WTC11 (cell line): ENCODE measurements around the gene MTREX.

Experiments
- CBFB ChIP-seq: sonication (generic); formaldehyde crosslinking; IDR thresholded peaks from 2 replicates; pipeline ENCODE4 v1.8.1; 2022; ENCODE audit warnings: mild to moderate bottlenecking, low read depth, missing genetic modification reagents
- ESRRA ChIP-seq: sonication (generic); formaldehyde crosslinking; IDR thresholded peaks from 2 replicates; pipeline ENCODE4 v1.8.1; 2022; ENCODE audit warnings: mild to moderate bottlenecking, missing genetic modification reagents, borderline replicate concordance
- IRF2 ChIP-seq: sonication (generic); formaldehyde crosslinking; IDR thresholded peaks from 2 replicates; pipeline ENCODE4 v1.8.0; 2022; ENCODE audit warnings: low read depth, missing genetic modification reagents, borderline replicate concordance
- JUN ChIP-seq: sonication (generic); formaldehyde crosslinking; IDR thresholded peaks from 2 replicates; pipeline ENCODE4 v1.8.0; 2023; ENCODE audit warnings: mild to moderate bottlenecking, missing genetic modification reagents
- MYBL2 ChIP-seq: sonication (generic); formaldehyde crosslinking; IDR thresholded peaks from 2 replicates; pipeline ENCODE4 v1.8.1; 2023; ENCODE audit warnings: mild to moderate bottlenecking, moderate library complexity, missing genetic modification reagents
- NFE2L1 ChIP-seq: sonication (generic); formaldehyde crosslinking; IDR thresholded peaks from 2 replicates; pipeline ENCODE4 v1.8.1; 2023; ENCODE audit warnings: missing genetic modification reagents
- NFYB ChIP-seq: sonication (generic); formaldehyde crosslinking; conservative IDR thresholded peaks from 2 replicates; pipeline ENCODE4 v1.8.0; 2022; ENCODE audit warnings: low read depth, missing genetic modification reagents
- TCF7 ChIP-seq: sonication (generic); formaldehyde crosslinking; IDR thresholded peaks from 2 replicates; pipeline ENCODE4 v1.8.0; 2022; ENCODE audit warnings: mild to moderate bottlenecking, low read depth, missing genetic modification reagents, moderate library complexity
- TF ChIP-seq, protein P1 (sequence below): sonication (generic); formaldehyde crosslinking; IDR thresholded peaks from 2 replicates; pipeline ENCODE4 v1.8.1; 2022; ENCODE audit warnings: low read depth, mild to moderate bottlenecking, moderate library complexity, missing genetic modification reagents, borderline replicate concordance
- TF ChIP-seq, protein P2 (sequence below): fragments of 200-600 bp; IDR thresholded peaks from 2 replicates; pipeline ENCODE4 v1.8.0; 2022; ENCODE audit warnings: antibody characterized with exemption
- TF ChIP-seq, protein P3 (sequence below): sonication (generic); formaldehyde crosslinking; IDR thresholded peaks from 2 replicates; pipeline ENCODE4 v1.8.0; 2022; ENCODE audit warnings: mild to moderate bottlenecking, missing genetic modification reagents

DNA sequence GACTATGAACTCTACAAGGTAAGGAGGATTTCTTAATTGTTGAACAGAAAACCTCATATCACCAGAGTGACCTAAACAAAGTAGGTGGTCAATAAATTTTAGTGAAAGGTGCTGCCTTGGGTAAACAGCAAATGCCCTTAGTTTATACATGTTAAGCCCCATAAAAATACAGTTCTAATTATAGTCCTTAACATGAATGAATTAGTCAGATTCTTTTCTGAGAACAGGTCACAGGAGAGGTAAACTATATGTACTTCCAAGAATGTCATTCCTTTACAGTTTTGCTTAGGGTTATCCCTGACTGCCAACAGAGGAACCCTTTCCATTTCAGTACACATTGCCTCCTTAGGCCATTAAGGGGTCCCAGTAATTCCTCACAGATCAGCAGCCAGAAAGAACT lies 162.1 kb downstream of the MTREX start:
- TF ChIP-seq, protein P1, sequence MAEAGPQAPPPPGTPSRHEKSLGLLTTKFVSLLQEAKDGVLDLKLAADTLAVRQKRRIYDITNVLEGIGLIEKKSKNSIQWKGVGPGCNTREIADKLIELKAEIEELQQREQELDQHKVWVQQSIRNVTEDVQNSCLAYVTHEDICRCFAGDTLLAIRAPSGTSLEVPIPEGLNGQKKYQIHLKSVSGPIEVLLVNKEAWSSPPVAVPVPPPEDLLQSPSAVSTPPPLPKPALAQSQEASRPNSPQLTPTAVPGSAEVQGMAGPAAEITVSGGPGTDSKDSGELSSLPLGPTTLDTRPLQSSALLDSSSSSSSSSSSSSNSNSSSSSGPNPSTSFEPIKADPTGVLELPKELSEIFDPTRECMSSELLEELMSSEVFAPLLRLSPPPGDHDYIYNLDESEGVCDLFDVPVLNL (CRISPR knock-in tag) = no peak
- TF ChIP-seq, protein P2, sequence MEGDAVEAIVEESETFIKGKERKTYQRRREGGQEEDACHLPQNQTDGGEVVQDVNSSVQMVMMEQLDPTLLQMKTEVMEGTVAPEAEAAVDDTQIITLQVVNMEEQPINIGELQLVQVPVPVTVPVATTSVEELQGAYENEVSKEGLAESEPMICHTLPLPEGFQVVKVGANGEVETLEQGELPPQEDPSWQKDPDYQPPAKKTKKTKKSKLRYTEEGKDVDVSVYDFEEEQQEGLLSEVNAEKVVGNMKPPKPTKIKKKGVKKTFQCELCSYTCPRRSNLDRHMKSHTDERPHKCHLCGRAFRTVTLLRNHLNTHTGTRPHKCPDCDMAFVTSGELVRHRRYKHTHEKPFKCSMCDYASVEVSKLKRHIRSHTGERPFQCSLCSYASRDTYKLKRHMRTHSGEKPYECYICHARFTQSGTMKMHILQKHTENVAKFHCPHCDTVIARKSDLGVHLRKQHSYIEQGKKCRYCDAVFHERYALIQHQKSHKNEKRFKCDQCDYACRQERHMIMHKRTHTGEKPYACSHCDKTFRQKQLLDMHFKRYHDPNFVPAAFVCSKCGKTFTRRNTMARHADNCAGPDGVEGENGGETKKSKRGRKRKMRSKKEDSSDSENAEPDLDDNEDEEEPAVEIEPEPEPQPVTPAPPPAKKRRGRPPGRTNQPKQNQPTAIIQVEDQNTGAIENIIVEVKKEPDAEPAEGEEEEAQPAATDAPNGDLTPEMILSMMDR = no peak
- no peak for TF ChIP-seq ESRRA (CRISPR knock-in tag)
- TF ChIP-seq NFE2L1 (CRISPR knock-in tag) = no peak
- no peak for TF ChIP-seq CBFB (CRISPR knock-in tag)
- no peak for TF ChIP-seq NFYB (CRISPR knock-in tag)
- TF ChIP-seq, protein P3, sequence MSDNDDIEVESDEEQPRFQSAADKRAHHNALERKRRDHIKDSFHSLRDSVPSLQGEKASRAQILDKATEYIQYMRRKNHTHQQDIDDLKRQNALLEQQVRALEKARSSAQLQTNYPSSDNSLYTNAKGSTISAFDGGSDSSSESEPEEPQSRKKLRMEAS (CRISPR knock-in tag) = no peak
- no peak for TF ChIP-seq JUN (CRISPR knock-in tag)
- no peak for TF ChIP-seq MYBL2 (CRISPR knock-in tag)
- TF ChIP-seq TCF7 (CRISPR knock-in tag) = no peak
- TF ChIP-seq IRF2 (CRISPR knock-in tag) = no peak
